SK-N-SH (cell line): Measurements from ENCODE around the gene BMP7. TPM values are rescaled to one million over a fixed set of nuclear protein-coding genes. Genes with fewer than 3 reads are reported as not detected.

Source experiments
- CTCF ChIA-PET: fragments of 300-600, 350-600 bp; formaldehyde crosslinking; extraction: SDS; loops from one replicate; lab custom pipeline; 2021; lab: Yijun Ruan, JAX
- POLR2A ChIA-PET: fragments of 350-600 bp; sonication (Branson Sonifier 250); formaldehyde crosslinking; extraction: SDS; loops from one replicate; lab custom pipeline; 2020; ENCODE audit warnings: antibody characterized with exemption, inconsistent platforms; lab: Yijun Ruan, JAX
- DNase-seq: peaks from one replicate; pipeline ENCODE4 v3.0.0; 2012
- H2AFZ ChIP-seq: fragments of 200-600 bp; sonication (generic); 2 replicates; pipeline ENCODE4 v1.8.1; 2016; ENCODE audit warnings: antibody characterized with exemption, mild to moderate bottlenecking, low read depth
- H3F3A ChIP-seq: fragments of 200-600 bp; sonication (generic); replicated peaks from 2 replicates; pipeline ENCODE3; 2016; ENCODE audit warnings: antibody characterized with exemption, mild to moderate bottlenecking; ENCODE audit not compliant: insufficient read depth
- H3K27ac ChIP-seq, 2 experiments: fragments of 200-500 bp in 1 of 2; fragments of 200-600 bp in 1 of 2; sonication (Bioruptor generic) in 1 of 2; sonication (generic), shearing (Covaris generic) in 1 of 2; 2 replicates each; pipeline versions ENCODE4 v1.5.1 to v1.6.1; 2014 to 2016; ENCODE audit warnings: low read depth in 2 of 2, inconsistent platforms in 1 of 2, low read length in 1 of 2, mild to moderate bottlenecking in 1 of 2, mixed read lengths in 1 of 2
- H3K27me3 ChIP-seq: fragments of 200-600 bp; sonication (generic), shearing (Covaris generic); 2 replicates; pipeline ENCODE4 v1.6.1; 2016; ENCODE audit warnings: mixed run types; ENCODE audit not compliant: insufficient read depth
- H3K36me3 ChIP-seq, 2 experiments: fragments of 200-500 bp in 1 of 2; fragments of 200-600 bp in 1 of 2; sonication (Bioruptor generic) in 1 of 2; sonication (generic) in 1 of 2; replicated peaks in 1 of 2; 2 replicates each; pipeline versions ENCODE3 to v1.5.1; 2014 to 2016; ENCODE audit warnings: low read length in 1 of 2, mild to moderate bottlenecking in 1 of 2; ENCODE audit not compliant: insufficient read depth in 2 of 2, control insufficient read depth in 1 of 2
- H3K4me1 ChIP-seq, 2 experiments: fragments of 200-500 bp in 1 of 2; fragments of 200-600 bp in 1 of 2; sonication (Bioruptor generic) in 1 of 2; sonication (generic), shearing (Covaris generic) in 1 of 2; 2 replicates each; pipeline versions ENCODE4 v1.5.1 to v1.6.1; 2014 to 2016; ENCODE audit warnings: low read depth in 1 of 2, low read length in 1 of 2, mixed run types in 1 of 2; ENCODE audit not compliant: insufficient read depth in 2 of 2, control insufficient read depth in 1 of 2
- H3K4me2 ChIP-seq: fragments of 200-600 bp; sonication (generic), shearing (Covaris generic); 2 replicates; pipeline ENCODE4 v1.6.1; 2017; ENCODE audit warnings: mixed run types
- H3K4me3 ChIP-seq, 2 experiments: fragments of 200-500 bp in 1 of 2; fragments of 200-600 bp in 1 of 2; sonication (Bioruptor generic) in 1 of 2; sonication (generic), shearing (Covaris generic) in 1 of 2; 2 replicates each; pipeline versions ENCODE4 v1.5.1 to v1.8.1; 2014 to 2016; ENCODE audit warnings: low read depth in 2 of 2, inconsistent platforms in 1 of 2, low read length in 1 of 2, mild to moderate bottlenecking in 1 of 2, mixed read lengths in 1 of 2, moderate library complexity in 1 of 2
- H3K79me2 ChIP-seq: fragments of 200-600 bp; sonication (generic); 2 replicates; pipeline ENCODE4 v1.8.1; 2017; ENCODE audit warnings: mild to moderate bottlenecking; ENCODE audit not compliant: insufficient read depth
- H3K9ac ChIP-seq: fragments of 200-600 bp; sonication (generic); 2 replicates; pipeline ENCODE4 v1.6.1; 2017; ENCODE audit warnings: mixed run types
- H3K9me2 ChIP-seq: fragments of 200-600 bp; sonication (generic); 2 replicates; pipeline ENCODE4 v1.6.1; 2017; ENCODE audit warnings: mixed run types
- H3K9me3 ChIP-seq: fragments of 200-600 bp; sonication (generic); 2 replicates; pipeline ENCODE4 v1.6.1; 2017; ENCODE audit warnings: mixed run types, mild to moderate bottlenecking, moderate library complexity
- H4K20me1 ChIP-seq: fragments of 200-600 bp; sonication (generic); 2 replicates; pipeline ENCODE4 v1.6.1; 2017; ENCODE audit warnings: mild to moderate bottlenecking, mixed run types; ENCODE audit not compliant: insufficient read depth
- CTCF ChIP-seq: fragments of 200-600 bp; sonication (generic); IDR thresholded peaks from 2 replicates; pipeline ENCODE4 v1.6.1; 2017; ENCODE audit warnings: antibody characterized with exemption, mild to moderate bottlenecking, moderate library complexity
- FOXM1 ChIP-seq: IDR thresholded peaks from 2 replicates; pipeline ENCODE4 v1.4.0; 2012; ENCODE audit warnings: low read depth, mild to moderate bottlenecking
- JUND ChIP-seq: IDR thresholded peaks from 2 replicates; pipeline ENCODE4 v1.4.0; 2012
- MXI1 ChIP-seq: IDR thresholded peaks from 2 replicates; pipeline ENCODE4 v1.6.1; 2012; ENCODE audit warnings: mild to moderate bottlenecking, low read depth, low read length, improper control_type of control experiment
- POLR2AphosphoS5 ChIP-seq: IDR thresholded peaks from 2 replicates; pipeline ENCODE4 v1.6.1; 2012; ENCODE audit warnings: low read depth, low read length
- RCOR1 ChIP-seq: fragments of 150-350 bp; IDR thresholded peaks from 2 replicates; pipeline ENCODE4 v1.6.1; 2017; ENCODE audit warnings: antibody characterized with exemption, low read length
- RXRA ChIP-seq: IDR thresholded peaks from 2 replicates; pipeline ENCODE4 v1.4.0; 2012; ENCODE audit warnings: low read depth, mild to moderate bottlenecking, borderline replicate concordance
- WGBS: methylation state at CpG from one replicate; pipeline ENCODE4 v1.1.6; 2017; ENCODE audit warnings: low lambda C conversion rate; 5-methylcytosine and 5-hydroxymethylcytosine counted together
- polyA plus RNA-seq, 3 experiments: library from polyadenylated mRNA; depleted of rRNA; stranded (reverse); fragments of >200 nt; gene quantifications; 2 replicates each; pipeline ENCODE4 v1.2.3, GENCODE V29; 2012
- TF ChIP-seq, protein P1 (sequence below): IDR thresholded peaks from 2 replicates; pipeline ENCODE4 v1.4.0; 2012; ENCODE audit warnings: low read depth, borderline replicate concordance
- TF ChIP-seq, protein P2 (sequence below): IDR thresholded peaks from 2 replicates; pipeline ENCODE4; 2012

BMP7 gene
- polyA plus RNA-seq, 1 of the 3 experiments (the other 2 are of a cell fraction): not detected

- no peak overlapping the region for H2AFZ ChIP-seq
- H3K4me1 ChIP-seq: no peaks in the 10 kb centered on the region; a peak in 1 of 4 replicates
- WGBS: 52% methylated on average over 12 of the region's 19 CpGs
- no peaks in the 10 kb centered on the region for H3K79me2 ChIP-seq
- no peaks in the 10 kb centered on the region for H3F3A ChIP-seq
- DNase-seq: no peak
- H3K27me3 ChIP-seq: no peaks in the 10 kb centered on the region
- no peak overlapping the region for H3K27ac ChIP-seq
- ChIA-PET POLR2A (no interaction called here), CTCF (no interaction called here)
- no peak overlapping the region for H3K4me3 ChIP-seq
- H4K20me1 ChIP-seq: no peaks in the 10 kb centered on the region
- H3K4me2 ChIP-seq: no peak overlapping the region
- H3K9me2 ChIP-seq: no peaks in the 10 kb centered on the region
- H3K36me3 ChIP-seq: no peaks in the 10 kb centered on the region
- TF ChIP-seq JUND (no peak), MXI1 (no peak), CTCF (no peak), POLR2AphosphoS5 (no peak)
- TF ChIP-seq, protein P1, sequence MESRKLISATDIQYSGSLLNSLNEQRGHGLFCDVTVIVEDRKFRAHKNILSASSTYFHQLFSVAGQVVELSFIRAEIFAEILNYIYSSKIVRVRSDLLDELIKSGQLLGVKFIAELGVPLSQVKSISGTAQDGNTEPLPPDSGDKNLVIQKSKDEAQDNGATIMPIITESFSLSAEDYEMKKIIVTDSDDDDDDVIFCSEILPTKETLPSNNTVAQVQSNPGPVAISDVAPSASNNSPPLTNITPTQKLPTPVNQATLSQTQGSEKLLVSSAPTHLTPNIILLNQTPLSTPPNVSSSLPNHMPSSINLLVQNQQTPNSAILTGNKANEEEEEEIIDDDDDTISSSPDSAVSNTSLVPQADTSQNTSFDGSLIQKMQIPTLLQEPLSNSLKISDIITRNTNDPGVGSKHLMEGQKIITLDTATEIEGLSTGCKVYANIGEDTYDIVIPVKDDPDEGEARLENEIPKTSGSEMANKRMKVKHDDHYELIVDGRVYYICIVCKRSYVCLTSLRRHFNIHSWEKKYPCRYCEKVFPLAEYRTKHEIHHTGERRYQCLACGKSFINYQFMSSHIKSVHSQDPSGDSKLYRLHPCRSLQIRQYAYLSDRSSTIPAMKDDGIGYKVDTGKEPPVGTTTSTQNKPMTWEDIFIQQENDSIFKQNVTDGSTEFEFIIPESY: no peak
- H3K9ac ChIP-seq: no peak overlapping the region
- no peaks in the 10 kb centered on the region for H3K9me3 ChIP-seq
Measured at GRCh38 chr20:57183457-57184009, 82.9 kb downstream of the BMP7 start.

DNA sequence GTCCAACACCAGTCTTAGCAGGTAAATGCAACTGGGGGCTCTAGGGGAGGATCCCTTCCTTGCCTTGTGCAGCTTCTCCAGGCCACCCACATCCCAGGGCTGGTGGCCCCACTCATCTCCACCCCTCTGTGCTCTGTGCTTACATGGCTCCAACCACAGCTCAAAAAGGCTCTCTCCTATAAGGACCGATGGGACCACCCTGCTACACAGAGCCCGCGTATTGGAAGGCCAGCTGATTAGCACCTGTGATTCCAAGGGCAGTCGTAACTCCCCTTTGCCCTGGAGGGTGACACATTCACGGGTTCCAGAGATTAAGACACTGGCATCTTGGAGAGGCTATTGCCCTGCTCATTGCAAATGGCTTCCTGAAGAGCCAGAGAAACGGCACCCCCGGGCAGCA is 84.8 kb downstream of the BMP7 start:
- Histone ChIP-seq H3K4me1 (no peaks in the 10 kb centered on the region), H3K27me3 (no peaks in the 10 kb centered on the region), H4K20me1 (no peaks in the 10 kb centered on the region), H3K4me2 (no peak overlapping the region), H3F3A (no peaks in the 10 kb centered on the region), H3K9me2 (no peaks in the 10 kb centered on the region), H3K9ac (no peak overlapping the region), H3K9me3 (no peaks in the 10 kb centered on the region), H3K27ac (no peak overlapping the region), H3K4me3 (no peak overlapping the region), H3K36me3 (no peaks in the 10 kb centered on the region), H3K79me2 (no peaks in the 10 kb centered on the region), H2AFZ (no peak overlapping the region)
- ChIA-PET CTCF (interaction anchor here (0.6 to 1.4 kb wide), 4 partner anchors 16 to 165 kb away, joined by 3 read pairs; no protein-coding TSS in a partner anchor), POLR2A (no interaction called here)
- TF ChIP-seq MXI1 (no peak), RCOR1 (no peak), FOXM1 (no peak), RXRA (no peak)
- TF ChIP-seq, protein P2, sequence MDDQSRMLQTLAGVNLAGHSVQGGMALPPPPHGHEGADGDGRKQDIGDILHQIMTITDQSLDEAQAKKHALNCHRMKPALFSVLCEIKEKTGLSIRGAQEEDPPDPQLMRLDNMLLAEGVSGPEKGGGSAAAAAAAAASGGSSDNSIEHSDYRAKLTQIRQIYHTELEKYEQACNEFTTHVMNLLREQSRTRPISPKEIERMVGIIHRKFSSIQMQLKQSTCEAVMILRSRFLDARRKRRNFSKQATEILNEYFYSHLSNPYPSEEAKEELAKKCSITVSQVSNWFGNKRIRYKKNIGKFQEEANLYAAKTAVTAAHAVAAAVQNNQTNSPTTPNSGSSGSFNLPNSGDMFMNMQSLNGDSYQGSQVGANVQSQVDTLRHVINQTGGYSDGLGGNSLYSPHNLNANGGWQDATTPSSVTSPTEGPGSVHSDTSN: no peak
- WGBS: 21% methylated on average over 6 of the region's 7 CpGs
- no peak for DNase-seq
